Peyer's patch (tissue), 4 donors: ENCODE data around the gene RPS27L. TPM values are rescaled to one million over a fixed set of nuclear protein-coding genes. Genes with fewer than 3 reads are reported as not detected.

Source experiments
- DNase-seq, 3 donors: peaks; one replicate each; pipeline ENCODE4 v3.0.0-alpha.2; 2017 to 2019
- H3K27ac ChIP-seq, 4 donors: fragments of 200-600 bp; sonication (generic); one replicate each; pipeline ENCODE4 v1.5.1; 2016 to 2019
- H3K27me3 ChIP-seq, 2 donors: fragments of 200-600 bp; sonication (generic); one replicate each; pipeline ENCODE4 v1.5.1; 2019
- H3K36me3 ChIP-seq, 3 donors: fragments of 200-600 bp; sonication (generic); one replicate each; pipeline ENCODE4 v1.5.1; 2016 to 2019
- H3K4me1 ChIP-seq, 4 donors: fragments of 200-600 bp; sonication (generic); one replicate each; pipeline ENCODE4 v1.5.1; 2016 to 2019
- H3K4me3 ChIP-seq, 4 donors: fragments of 200-600 bp; sonication (generic); 1 replicate in 3 of 4; 2 replicates in 1 of 4; pipeline ENCODE4 v1.5.1; 2016 to 2019; ENCODE audit warnings: mild to moderate bottlenecking in 1 of 4
- H3K9me3 ChIP-seq, 4 donors: fragments of 200-600 bp; sonication (generic); one replicate each; pipeline ENCODE4 v1.5.1; 2016 to 2019; ENCODE audit warnings: mild to moderate bottlenecking in 1 of 4
- CTCF ChIP-seq, 6 experiments: fragments of 450-650 bp in 4 of 6; fragments of 200-600 bp in 2 of 6; sonication (generic) in 1 of 6; IDR thresholded peaks; one replicate each; pipeline ENCODE4 v1.5.1; 2017 to 2019; ENCODE audit warnings: antibody characterized with exemption in 6 of 6, mild to moderate bottlenecking in 3 of 6, moderate library complexity in 1 of 6
- POLR2A ChIP-seq, 2 donors: fragments of 450-650 bp; IDR thresholded peaks; one replicate each; pipeline ENCODE4 v1.5.1; 2017; ENCODE audit warnings: antibody characterized with exemption in 2 of 2, mild to moderate bottlenecking in 2 of 2, moderate library complexity in 2 of 2
- total RNA-seq, 4 donors: library from RNA; depleted of rRNA; stranded (reverse); fragments of >200 nt; gene quantifications; one replicate each; pipeline ENCODE4 v1.1.0, GENCODE V29; 2016

Gene RPS27L
- total RNA-seq, 4 donors from 2014 or later, result 78.4 to 226 (median 110) TPM

GRCh38 chr15:63124506-63124905 lies 32.8 kb downstream of the RPS27L start:
- Histone ChIP-seq H3K36me3 (peaks cover 0 to 24% (median 0%) of the 10 kb centered on the region in 3 donors), H3K4me1 (peaks cover 0 to 4% (median 0%) of the 10 kb centered on the region in 4 donors), H3K9me3 (no peaks in the 10 kb centered on the region), H3K4me3 (no peak overlapping the region), H3K27me3 (no peaks in the 10 kb centered on the region), H3K27ac (no peak overlapping the region)
- TF ChIP-seq CTCF (IDR thresholded peaks at IDR 0.05) (no peak), POLR2A (IDR thresholded peaks at IDR 0.05) (no peak)
- DNase-seq, result no peak

- H3K4me3 ChIP-seq, result peak overlapping the region; percentile 87 to 99 (median 94)
- no peaks in the 10 kb centered on the region for H3K27me3 ChIP-seq
- TF ChIP-seq POLR2A (IDR thresholded peaks at IDR 0.05) (peak in 1 of 2 donors; percentile 5), CTCF (IDR thresholded peaks at IDR 0.05) (peak in 3 of 6 experiments; percentile 21 to 37 (median 24))
- DNase-seq, result peak; percentile 93 to 97 (median 95)
- H3K27ac ChIP-seq, result peak overlapping the region; percentile 90 to 99 (median 92)
- peaks cover 0 to 4% (median 0%) of the 10 kb centered on the region in 4 donors for H3K4me1 ChIP-seq
- no peaks in the 10 kb centered on the region for H3K9me3 ChIP-seq
- peaks cover 0 to 6% (median 0%) of the 10 kb centered on the region in 3 donors for H3K36me3 ChIP-seq
Observed at GRCh38 chr15:63122002-63122875, 35.0 kb downstream of the RPS27L start.

- peak; percentile 81 to 93 (median 92) for DNase-seq
- TF ChIP-seq POLR2A (IDR thresholded peaks at IDR 0.05), result peak; percentile 67 to 79
- TF ChIP-seq CTCF (IDR thresholded peaks at IDR 0.05), result no peak
- no peaks in the 10 kb centered on the region for H3K9me3 ChIP-seq
Observed at GRCh38 chr15:63121382-63122001, 35.8 kb downstream of the RPS27L start, which contains the start of gene LACTB. Gene LACTB (plus strand): TSS chr15:63121861. CDS start chr15:63121872, 11 bp downstream.

GRCh38 chr15:63118854-63119253 lies 38.4 kb downstream of the RPS27L start:
- no peak overlapping the region for H3K4me3 ChIP-seq
- no peak overlapping the region for H3K27ac ChIP-seq
- no peaks in the 10 kb centered on the region for H3K36me3 ChIP-seq
- H3K9me3 ChIP-seq, result no peaks in the 10 kb centered on the region
- TF ChIP-seq POLR2A (IDR thresholded peaks at IDR 0.05) (no peak), CTCF (IDR thresholded peaks at IDR 0.05) (no peak)
- DNase-seq, result no peak
- no peaks in the 10 kb centered on the region for H3K27me3 ChIP-seq
- peaks cover 0 to 4% (median 0%) of the 10 kb centered on the region in 4 donors for H3K4me1 ChIP-seq

More at GRCh38 chr15:63121382-63122001, 35.8 kb downstream of the RPS27L start, which contains the start of gene LACTB:
- Histone ChIP-seq H3K27me3 (no peaks in the 10 kb centered on the region), H3K4me3 (peak within 1 kb of the TSS; percentile 87 to 99 (median 94)), H3K4me1 (peaks cover 0 to 4% (median 0%) of the 10 kb centered on the region in 4 donors), H3K27ac (peak within 1 kb of the TSS; percentile 90 to 99 (median 92)), H3K36me3 (no peaks in the 10 kb centered on the region)

GRCh38 chr15:63114465-63114864 lies 42.8 kb downstream of the RPS27L start:
- H3K27ac ChIP-seq, result no peak overlapping the region
- no peak overlapping the region for H3K4me3 ChIP-seq
- H3K9me3 ChIP-seq, result no peaks in the 10 kb centered on the region
- H3K4me1 ChIP-seq, result no peaks in the 10 kb centered on the region
- no peaks in the 10 kb centered on the region for H3K27me3 ChIP-seq
- DNase-seq, result no peak
- H3K36me3 ChIP-seq, result no peaks in the 10 kb centered on the region
- TF ChIP-seq POLR2A (IDR thresholded peaks at IDR 0.05), result no peak
- no peak for TF ChIP-seq CTCF (IDR thresholded peaks at IDR 0.05)
